GM12873 (cell line): Measurements from ENCODE around the gene CD81.

ENCODE experiments used
- CTCF ChIP-seq: IDR thresholded peaks from 2 replicates; pipeline ENCODE4 v1.5.1; 2012; ENCODE audit warnings: low read depth, mild to moderate bottlenecking, moderate library complexity, low read length, control low read depth; ENCODE audit not compliant: insufficient read depth; ENCODE audit errors: missing control alignments

The CD81 gene

GRCh38 chr11:2342557-2342956 is 34.6 kb upstream of the CD81 start:
- TF ChIP-seq CTCF = no peak

GRCh38 chr11:2342981-2343380 is 34.1 kb upstream of the CD81 start:
- no peak for TF ChIP-seq CTCF

GRCh38 chr11:2343502-2343901 is 33.6 kb upstream of the CD81 start:
- TF ChIP-seq CTCF = no peak

- TF ChIP-seq CTCF = no peak
Observed at GRCh38 chr11:2345050-2345449, 32.1 kb upstream of the CD81 start.

GRCh38 chr11:2346014-2346413 is 31.1 kb upstream of the CD81 start:
- TF ChIP-seq CTCF = no peak

- no peak for TF ChIP-seq CTCF
Observed at GRCh38 chr11:2346586-2347307, 30.4 kb upstream of the CD81 start.

- no peak for TF ChIP-seq CTCF
Observed at GRCh38 chr11:2347308-2347830, 29.7 kb upstream of the CD81 start.
